MM.1S (cell line): ENCODE measurements around the gene CARMIL1.

Experiments used
- DNase-seq: peaks from one replicate; pipeline ENCODE4 v3.0.0-alpha.2; 2015
- H2AFZ ChIP-seq: fragments of 300-600 bp; sonication (generic); 2 replicates; pipeline ENCODE4 v1.6.0; 2016; ENCODE audit warnings: antibody characterized with exemption, low read length
- H3F3A ChIP-seq: fragments of 300-600 bp; sonication (generic); 2 replicates; pipeline ENCODE4 v1.6.1; 2016; ENCODE audit warnings: mild to moderate bottlenecking, antibody characterized with exemption, low read length, moderate library complexity, mixed read lengths; ENCODE audit not compliant: insufficient read depth
- H3K27ac ChIP-seq: fragments of 300-600 bp; sonication (generic); 2 replicates; pipeline ENCODE4 v1.5.1; 2016; ENCODE audit warnings: mild to moderate bottlenecking, low read length
- H3K27me3 ChIP-seq: fragments of 300-600 bp; sonication (generic); replicated peaks from 2 replicates; pipeline ENCODE4 v1.6.0; 2016; ENCODE audit warnings: low read length; ENCODE audit not compliant: insufficient read depth
- H3K36me3 ChIP-seq: fragments of 300-600 bp; sonication (generic); replicated peaks from 2 replicates; pipeline ENCODE4 v1.6.1; 2016; ENCODE audit warnings: mild to moderate bottlenecking, low read length, mixed read lengths; ENCODE audit not compliant: insufficient read depth
- H3K4me1 ChIP-seq: fragments of 300-600 bp; sonication (generic); 2 replicates; pipeline ENCODE4 v1.6.1; 2016; ENCODE audit warnings: low read length, mixed read lengths
- H3K4me2 ChIP-seq: fragments of 300-600 bp; sonication (generic); 2 replicates; pipeline ENCODE4 v1.6.0; 2016; ENCODE audit warnings: low read depth, low read length
- H3K4me3 ChIP-seq: fragments of 300-600 bp; sonication (generic); 2 replicates; pipeline ENCODE4 v1.5.1; 2016; ENCODE audit warnings: low read length, mixed read lengths
- H3K79me2 ChIP-seq: fragments of 300-600 bp; sonication (generic); 2 replicates; pipeline ENCODE4 v1.6.1; 2016; ENCODE audit warnings: mixed run types, low read length, mixed read lengths
- H3K9ac ChIP-seq: fragments of 300-600 bp; sonication (generic); 2 replicates; pipeline ENCODE4 v1.6.1; 2016; ENCODE audit warnings: low read length, mixed read lengths
- H3K9me2 ChIP-seq: fragments of 300-600 bp; sonication (generic); replicated peaks from 2 replicates; pipeline ENCODE4 v1.6.1; 2016; ENCODE audit warnings: mild to moderate bottlenecking, low read length, mixed read lengths; ENCODE audit not compliant: insufficient read depth
- H3K9me3 ChIP-seq: fragments of 300-600 bp; sonication (generic); replicated peaks from 2 replicates; pipeline ENCODE4 v1.6.1; 2016; ENCODE audit warnings: mild to moderate bottlenecking, low read length, mixed read lengths; ENCODE audit not compliant: insufficient read depth
- H4K20me1 ChIP-seq: fragments of 300-600 bp; sonication (generic); 2 replicates; pipeline ENCODE4 v1.6.1; 2016; ENCODE audit warnings: mild to moderate bottlenecking, low read length, moderate library complexity, mixed read lengths; ENCODE audit not compliant: insufficient read depth
- CTCF ChIP-seq: fragments of 300-600 bp; sonication (generic); IDR thresholded peaks from 2 replicates; pipeline ENCODE4 v1.5.1; 2016; ENCODE audit warnings: antibody characterized with exemption, low read length, mixed read lengths
- EZH2 ChIP-seq: fragments of 300-600 bp; sonication (generic); optimal IDR thresholded peaks from 2 replicates; pipeline ENCODE3; 2017; ENCODE audit warnings: low read depth, mild to moderate bottlenecking, antibody characterized with exemption, low read length, mixed read lengths
- EZH2phosphoT487 ChIP-seq: fragments of 300-600 bp; sonication (generic); IDR thresholded peaks from 2 replicates; pipeline ENCODE4 v1.6.1; 2018; ENCODE audit warnings: antibody characterized with exemption, low read length

Gene CARMIL1

GRCh38 chr6:25649611-25650010, 370.4 kb downstream of the CARMIL1 start:
- no peaks in the 10 kb centered on the region for H4K20me1 ChIP-seq
- no peaks in the 10 kb centered on the region for H3F3A ChIP-seq
- no peaks in the 10 kb centered on the region for H3K79me2 ChIP-seq
- no peak overlapping the region for H3K9ac ChIP-seq
- no peak overlapping the region for H3K4me3 ChIP-seq
- H3K27me3 ChIP-seq = no peaks in the 10 kb centered on the region
- no peaks in the 10 kb centered on the region for H3K9me2 ChIP-seq
- H3K4me1 ChIP-seq = no peaks in the 10 kb centered on the region
- no peak overlapping the region for H3K27ac ChIP-seq
- no peak for DNase-seq
- H2AFZ ChIP-seq = no peak overlapping the region
- H3K9me3 ChIP-seq = no peaks in the 10 kb centered on the region
- no peak overlapping the region for H3K4me2 ChIP-seq
- no peaks in the 10 kb centered on the region for H3K36me3 ChIP-seq
- TF ChIP-seq CTCF = no peak
- TF ChIP-seq EZH2phosphoT487 = no peak
- TF ChIP-seq EZH2 = no peak

GRCh38 chr6:25652007-25652515, 372.9 kb downstream of the CARMIL1 start, which contains the start of gene SCGN:
Gene SCGN (plus strand): TSS chr6:25652215. CDS start chr6:25652404, 189 bp downstream.
- H3K9me2 ChIP-seq = no peaks in the 10 kb centered on the region
- no peak for DNase-seq
- H3K27me3 ChIP-seq = no peaks in the 10 kb centered on the region
- no peaks in the 10 kb centered on the region for H3F3A ChIP-seq
- H3K4me3 ChIP-seq = no peak within 1 kb of the TSS
- TF ChIP-seq EZH2 = no peak
- no peak for TF ChIP-seq EZH2phosphoT487
- no peaks in the 10 kb centered on the region for H3K9me3 ChIP-seq
- H3K27ac ChIP-seq = no peak within 1 kb of the TSS
- no peak within 1 kb of the TSS for H3K9ac ChIP-seq
- H3K4me1 ChIP-seq = no peaks in the 10 kb centered on the region
- H3K36me3 ChIP-seq = no peaks in the 10 kb centered on the region
- no peaks in the 10 kb centered on the region for H3K79me2 ChIP-seq
- no peaks in the 10 kb centered on the region for H4K20me1 ChIP-seq
- H2AFZ ChIP-seq = no peak within 1 kb of the TSS
- H3K4me2 ChIP-seq = no peak within 1 kb of the TSS

GRCh38 chr6:25655723-25656122, 376.5 kb downstream of the CARMIL1 start:
- Histone ChIP-seq H3K27me3 (no peaks in the 10 kb centered on the region), H3K9ac (no peak overlapping the region), H3K4me3 (no peak overlapping the region), H4K20me1 (no peaks in the 10 kb centered on the region), H3K9me2 (no peaks in the 10 kb centered on the region), H3K9me3 (no peaks in the 10 kb centered on the region), H3F3A (no peaks in the 10 kb centered on the region), H3K27ac (no peak overlapping the region), H2AFZ (no peak overlapping the region), H3K79me2 (no peaks in the 10 kb centered on the region), H3K36me3 (no peaks in the 10 kb centered on the region), H3K4me1 (no peaks in the 10 kb centered on the region), H3K4me2 (no peak overlapping the region)
- DNase-seq = no peak
- TF ChIP-seq CTCF = no peak
- no peak for TF ChIP-seq EZH2phosphoT487

- H3K4me2 ChIP-seq = no peak overlapping the region
- no peak overlapping the region for H3K27ac ChIP-seq
- H3K4me3 ChIP-seq = no peak overlapping the region
- DNase-seq = no peak
- H3F3A ChIP-seq = no peaks in the 10 kb centered on the region
- H3K9me2 ChIP-seq = no peaks in the 10 kb centered on the region
- H3K27me3 ChIP-seq = no peaks in the 10 kb centered on the region
- no peak for TF ChIP-seq EZH2phosphoT487
- no peak for TF ChIP-seq EZH2
- no peak for TF ChIP-seq CTCF
- H3K9ac ChIP-seq = no peak overlapping the region
- H3K79me2 ChIP-seq = no peaks in the 10 kb centered on the region
- no peaks in the 10 kb centered on the region for H4K20me1 ChIP-seq
- H3K36me3 ChIP-seq = no peaks in the 10 kb centered on the region
- H2AFZ ChIP-seq = no peak overlapping the region
- H3K9me3 ChIP-seq = no peaks in the 10 kb centered on the region
- no peaks in the 10 kb centered on the region for H3K4me1 ChIP-seq
Measured at GRCh38 chr6:25659633-25660368, 380.6 kb downstream of the CARMIL1 start.
